Epidermal melanocyte (primary cell): ENCODE results near the gene JAKMIP2.
A peak's percentile ranks its signal among the peaks of the same experiment; 100 is the strongest.

Source experiments
- DNase-seq: peaks from one replicate; pipeline ENCODE4 v3.0.0; 2011; ENCODE audit warnings: low spot score; ENCODE audit not compliant: insufficient read length

Gene JAKMIP2

GRCh38 chr5:147699496-147700088 lies 82.9 kb downstream of the JAKMIP2 start:
- no peak for DNase-seq

GRCh38 chr5:147697380-147697779 lies 85.1 kb downstream of the JAKMIP2 start:
- no peak for DNase-seq

- no peak for DNase-seq
Observed at GRCh38 chr5:147694772-147695171, 87.8 kb downstream of the JAKMIP2 start.

- DNase-seq = no peak
Observed at GRCh38 chr5:147693233-147693632, 89.3 kb downstream of the JAKMIP2 start.

GRCh38 chr5:147691130-147691529 lies 91.4 kb downstream of the JAKMIP2 start:
- DNase-seq = no peak

DNA sequence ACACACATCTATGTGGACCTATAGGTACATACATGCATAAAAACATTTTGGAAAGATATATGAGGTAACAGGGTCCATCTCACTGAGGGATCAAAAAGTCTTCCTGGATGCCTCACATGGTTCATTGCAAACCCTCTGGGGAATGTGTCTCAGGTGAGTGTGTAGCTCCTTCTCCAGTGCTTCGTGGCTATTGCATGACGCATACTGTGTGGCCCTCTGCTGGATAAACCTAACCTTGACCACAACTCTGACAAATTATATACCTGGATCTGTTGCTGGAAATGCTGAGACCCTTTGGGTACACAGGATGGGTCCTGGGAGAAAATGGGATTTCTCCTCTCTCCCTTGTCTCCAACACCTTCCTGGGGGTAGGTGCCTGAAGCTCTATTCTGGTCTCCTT lies 91.9 kb downstream of the JAKMIP2 start:
- no peak for DNase-seq

DNA sequence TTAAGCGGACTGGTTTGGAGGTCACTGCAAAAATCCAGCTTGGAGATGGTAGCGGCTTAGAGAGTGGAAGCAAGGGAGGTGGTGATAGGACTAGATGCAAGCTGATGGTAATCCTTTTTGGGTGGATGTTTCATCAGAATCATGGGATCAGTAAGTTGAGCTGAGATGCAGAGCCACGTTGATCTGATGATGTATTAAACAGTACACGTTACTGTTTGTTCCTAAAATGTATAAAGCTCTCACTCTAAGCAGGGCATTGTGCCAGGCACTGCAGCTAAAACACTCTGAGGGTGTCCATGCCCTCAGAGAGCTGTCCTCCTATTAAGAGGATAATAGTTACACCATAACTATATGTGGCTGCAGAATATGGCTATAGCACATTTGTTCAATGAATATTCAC lies 93.1 kb downstream of the JAKMIP2 start:
- no peak for DNase-seq

GRCh38 chr5:147688656-147689356 lies 93.7 kb downstream of the JAKMIP2 start:
- peak; percentile 20 for DNase-seq

- no peak for DNase-seq
Observed at GRCh38 chr5:147687118-147687517, 95.4 kb downstream of the JAKMIP2 start.

- no peak for DNase-seq
Observed at GRCh38 chr5:147686421-147686820, 96.1 kb downstream of the JAKMIP2 start.

DNA sequence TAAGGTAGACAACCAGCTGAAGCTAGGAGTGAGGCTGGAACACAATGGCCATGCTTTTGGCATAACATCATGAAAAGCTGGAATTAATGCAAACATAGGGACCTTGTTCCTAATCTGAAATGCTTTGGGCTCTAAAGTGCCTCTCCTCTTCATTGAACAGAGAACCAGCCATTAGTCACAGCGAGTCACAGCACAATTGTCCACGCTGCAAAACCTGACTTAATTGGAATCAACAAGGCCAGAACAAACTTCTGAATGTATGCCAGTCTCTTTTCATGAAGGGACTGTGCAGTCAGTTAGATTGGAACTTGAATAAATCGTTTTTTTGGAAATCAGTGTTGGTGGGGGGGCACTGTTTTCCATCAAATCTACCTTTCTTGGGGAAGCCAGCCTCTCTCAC lies 96.5 kb downstream of the JAKMIP2 start:
- no peak for DNase-seq

GRCh38 chr5:147675168-147675567 lies 107.4 kb downstream of the JAKMIP2 start:
- no peak for DNase-seq

- no peak for DNase-seq
Observed at GRCh38 chr5:147674411-147674810, 108.1 kb downstream of the JAKMIP2 start.

DNA sequence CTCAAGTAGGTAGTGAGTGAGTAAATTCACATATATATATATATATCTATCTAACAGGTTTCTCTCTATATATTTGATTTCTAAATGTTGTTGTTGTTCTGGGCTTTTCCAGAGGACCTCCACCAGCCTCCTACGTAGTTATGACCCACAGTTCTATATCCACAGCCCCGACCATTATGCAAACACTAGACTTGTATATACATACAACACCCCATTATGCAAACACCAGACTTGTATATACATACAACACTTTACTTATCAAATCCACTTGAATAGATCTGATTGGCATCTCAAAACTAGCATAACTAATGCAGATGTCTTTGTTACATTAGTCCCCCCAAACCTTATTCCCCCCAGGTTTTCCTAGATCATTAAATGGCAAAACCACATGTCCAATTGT lies 108.7 kb downstream of the JAKMIP2 start:
- no peak for DNase-seq

DNA sequence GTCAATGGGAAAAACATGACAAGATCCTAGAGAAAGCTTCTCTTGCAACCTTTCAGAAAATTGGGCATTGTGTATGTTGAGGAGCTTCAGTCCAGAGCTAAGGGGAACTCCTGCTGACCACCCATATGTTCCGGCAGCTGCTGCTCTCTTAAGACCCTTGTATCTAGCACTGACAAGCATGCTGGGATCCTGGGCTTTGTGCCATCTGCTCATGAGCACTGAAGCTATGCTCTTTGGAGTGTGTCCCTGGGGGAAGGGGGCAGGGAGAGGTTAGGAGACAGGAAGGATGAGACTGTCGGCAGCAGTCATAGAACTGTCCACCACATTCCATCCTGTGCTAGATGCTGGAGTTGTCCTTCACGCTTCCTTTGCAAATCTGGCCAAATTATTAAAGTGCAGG lies 109.3 kb downstream of the JAKMIP2 start:
- no peak for DNase-seq

- no peak for DNase-seq
Observed at GRCh38 chr5:147671365-147671764, 111.2 kb downstream of the JAKMIP2 start.

GRCh38 chr5:147670815-147671214 lies 111.7 kb downstream of the JAKMIP2 start:
- no peak for DNase-seq

GRCh38 chr5:147669169-147669869 lies 113.2 kb downstream of the JAKMIP2 start:
- DNase-seq = no peak

- no peak for DNase-seq
Observed at GRCh38 chr5:147668385-147668784, 114.1 kb downstream of the JAKMIP2 start.

- no peak for DNase-seq
Observed at GRCh38 chr5:147667363-147667762, 115.2 kb downstream of the JAKMIP2 start.

DNA sequence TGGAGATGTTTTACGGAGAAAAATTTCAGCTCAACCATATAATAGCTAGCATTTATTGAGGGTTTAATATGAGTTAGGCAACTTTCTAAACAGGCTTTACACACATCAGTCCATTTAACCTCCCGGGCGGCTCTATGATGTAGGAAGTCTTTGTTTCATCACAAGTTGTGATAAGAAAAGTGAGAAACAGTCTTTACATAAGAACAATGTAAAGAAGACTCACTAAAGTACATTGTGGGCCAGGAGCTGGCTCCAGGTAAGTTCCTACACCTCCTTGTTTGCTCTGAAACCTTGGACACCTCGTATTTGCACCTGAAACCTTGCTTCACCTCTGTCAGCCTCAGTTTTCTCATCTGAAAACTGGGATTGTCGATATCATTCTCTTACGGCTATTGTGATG lies 116.1 kb downstream of the JAKMIP2 start:
- no peak for DNase-seq

DNA sequence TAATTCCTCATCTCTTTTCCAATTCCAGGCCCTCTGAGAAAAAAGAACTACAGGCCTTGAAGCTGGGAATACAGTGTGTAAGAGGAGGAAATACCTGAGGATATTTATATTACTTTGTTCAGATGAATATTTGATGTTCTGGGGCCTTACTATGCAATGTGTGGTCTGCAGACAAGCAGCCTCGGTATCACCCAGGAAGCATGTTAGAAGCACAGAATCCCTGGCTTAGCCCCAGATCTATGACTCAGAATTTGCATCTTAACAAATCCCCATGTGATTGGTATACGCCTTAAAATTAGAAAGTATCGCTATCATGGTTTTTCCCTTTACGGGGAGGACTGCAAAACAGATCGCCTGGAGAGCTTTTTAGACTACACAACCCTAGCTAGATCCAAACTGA lies 121.0 kb downstream of the JAKMIP2 start:
- no peak for DNase-seq
